NCI-H82 treated with DMSO at 0.1 percent for 48 hours (cell line): ENCODE results near the gene TRIM33.
"Not testable (repeated sequence)": the region's sequence is repeated elsewhere in the genome, so short reads cannot be mapped to it uniquely, and the experiment has no call there.

Experiments
- DNase-seq: peaks from one replicate; lab custom pipeline; 2025; ENCODE audit not compliant: unreplicated experiment; lab: John Stamatoyannopoulos, UW

Gene TRIM33

GRCh38 chr1:114467491-114467890 lies 43.5 kb downstream of the TRIM33 start:
- no peak for DNase-seq

GRCh38 chr1:114466334-114467014 lies 44.5 kb downstream of the TRIM33 start:
- no peak for DNase-seq

GRCh38 chr1:114462963-114463362 lies 48.0 kb downstream of the TRIM33 start:
- no peak for DNase-seq

- DNase-seq = no peak
Measured at GRCh38 chr1:114462341-114462740, 48.7 kb downstream of the TRIM33 start.

- no peak for DNase-seq
Measured at GRCh38 chr1:114458237-114458777, 52.7 kb downstream of the TRIM33 start.

GRCh38 chr1:114457675-114458236 lies 53.2 kb downstream of the TRIM33 start:
- DNase-seq = no peak

- no peak for DNase-seq
Measured at GRCh38 chr1:114456586-114456985, 54.4 kb downstream of the TRIM33 start.

- no peak for DNase-seq
Measured at GRCh38 chr1:114455102-114455785, 55.8 kb downstream of the TRIM33 start.

GRCh38 chr1:114454539-114454938 lies 56.5 kb downstream of the TRIM33 start:
- no peak for DNase-seq

- DNase-seq = no peak
Measured at GRCh38 chr1:114453361-114453784, 57.6 kb downstream of the TRIM33 start.

- DNase-seq = no peak
Measured at GRCh38 chr1:114448370-114449036, 62.5 kb downstream of the TRIM33 start.

GRCh38 chr1:114446198-114446597 lies 64.8 kb downstream of the TRIM33 start:
- DNase-seq = no peak

- not testable (repeated sequence) for DNase-seq
Measured at GRCh38 chr1:114443226-114443625, 67.8 kb downstream of the TRIM33 start.

GRCh38 chr1:114441332-114441731 lies 69.7 kb downstream of the TRIM33 start:
- no peak for DNase-seq

GRCh38 chr1:114439369-114439768 lies 71.6 kb downstream of the TRIM33 start:
- DNase-seq = no peak

- no peak for DNase-seq
Measured at GRCh38 chr1:114437812-114438211, 73.2 kb downstream of the TRIM33 start.

GRCh38 chr1:114436799-114437198 lies 74.2 kb downstream of the TRIM33 start:
- no peak for DNase-seq

GRCh38 chr1:114435088-114435715 lies 75.8 kb downstream of the TRIM33 start:
- no peak for DNase-seq

- DNase-seq = no peak
Measured at GRCh38 chr1:114431026-114431425, 80.0 kb downstream of the TRIM33 start.

- no peak for DNase-seq
Measured at GRCh38 chr1:114428083-114428754, 82.8 kb downstream of the TRIM33 start.
